NCI-H2227 treated with DMSO at 0.1 percent for 48 hours (cell line): ENCODE results near the gene DTNB.
"Not testable (repeated sequence)": the region's sequence is repeated elsewhere in the genome, so short reads cannot be mapped to it uniquely, and the experiment has no call there.

ENCODE experiments used
- DNase-seq: peaks from one replicate; lab custom pipeline; 2025; lab: John Stamatoyannopoulos, UW

Gene DTNB

GRCh38 chr2:25684577-25685473 is 11.4 kb upstream of the DTNB start:
- DNase-seq, result no peak

- DNase-seq, result no peak
Observed at GRCh38 chr2:25682082-25682481, 8.7 kb upstream of the DTNB start.

GRCh38 chr2:25677877-25678276 is 4.5 kb upstream of the DTNB start:
- no peak for DNase-seq

DNA sequence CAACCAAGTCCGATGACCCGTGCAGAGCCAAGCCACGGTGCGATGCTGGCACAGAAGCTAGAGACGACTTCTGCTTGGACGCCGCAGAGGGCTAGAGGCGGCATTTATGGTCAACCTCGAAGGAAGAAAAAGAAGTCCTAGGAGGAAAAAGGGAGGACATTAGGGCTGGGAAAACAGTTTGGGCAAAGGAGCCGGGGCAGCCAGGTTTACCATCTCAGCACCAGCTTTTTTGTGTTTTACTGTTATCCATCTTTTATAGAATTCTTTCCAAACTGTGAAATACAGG is 643 bp upstream of the DTNB start:
- DNase-seq, result no peak

DNA sequence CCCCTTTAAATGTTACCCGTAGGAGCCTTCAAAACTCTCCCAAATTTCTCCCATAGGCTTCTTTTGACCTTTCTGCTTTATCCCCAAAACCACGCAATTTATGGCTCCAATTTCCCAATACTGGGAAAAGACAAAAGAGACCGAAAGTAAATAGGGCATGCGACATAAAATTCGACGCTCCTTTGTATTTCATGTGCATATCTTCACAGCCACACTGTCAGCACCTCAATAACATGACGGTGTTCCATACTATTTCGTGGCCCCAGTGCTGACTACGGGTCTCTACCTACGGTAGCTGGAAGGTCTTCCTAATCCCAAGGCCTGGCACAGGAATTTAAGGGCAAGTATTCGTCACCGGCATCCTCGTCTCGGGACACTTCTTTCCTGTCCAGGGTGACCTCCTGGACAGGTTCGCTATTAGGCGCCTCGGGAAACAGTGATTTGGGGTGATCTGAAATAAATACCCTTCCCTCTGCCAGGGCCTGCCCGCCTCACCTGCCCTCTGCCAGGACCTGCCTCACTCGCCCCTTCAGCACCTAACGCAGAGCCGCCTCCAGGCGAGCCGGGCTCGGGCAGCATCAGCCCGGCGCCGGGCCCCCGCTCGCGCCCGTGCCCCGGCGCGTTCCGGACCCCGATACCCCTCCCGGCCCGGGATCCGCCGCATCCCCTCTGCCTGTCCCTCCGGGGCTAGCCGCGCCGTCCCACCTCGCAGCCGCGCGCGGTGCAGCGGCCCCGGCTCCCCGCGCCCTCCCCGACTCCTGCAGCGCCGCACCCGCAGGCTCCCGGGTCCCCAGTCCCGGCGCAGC is 680 bp downstream of the DTNB start:
- peak; percentile 42 for DNase-seq

- DNase-seq, result no peak
Observed at GRCh38 chr2:25671622-25672021, 1.8 kb downstream of the DTNB start.

DNA sequence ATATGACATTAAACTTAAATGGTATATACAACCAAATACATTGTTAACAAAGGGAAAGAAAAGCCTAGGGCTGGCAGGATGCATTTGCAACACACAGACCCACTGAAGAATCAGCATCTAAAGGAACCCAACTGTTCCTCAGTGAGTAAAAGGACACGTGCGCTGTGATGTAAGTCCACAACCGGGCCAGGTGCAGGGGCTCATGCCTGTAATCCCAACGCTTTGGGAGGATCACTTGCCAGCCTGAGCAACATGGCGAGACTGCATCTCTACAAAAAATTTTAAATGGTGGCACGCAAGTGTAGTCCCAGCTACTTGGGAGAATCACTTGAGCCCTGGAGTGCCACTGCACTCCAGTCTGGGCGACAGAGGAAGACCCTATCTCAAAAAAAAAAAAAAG is 3.9 kb downstream of the DTNB start:
- no peak for DNase-seq

DNA sequence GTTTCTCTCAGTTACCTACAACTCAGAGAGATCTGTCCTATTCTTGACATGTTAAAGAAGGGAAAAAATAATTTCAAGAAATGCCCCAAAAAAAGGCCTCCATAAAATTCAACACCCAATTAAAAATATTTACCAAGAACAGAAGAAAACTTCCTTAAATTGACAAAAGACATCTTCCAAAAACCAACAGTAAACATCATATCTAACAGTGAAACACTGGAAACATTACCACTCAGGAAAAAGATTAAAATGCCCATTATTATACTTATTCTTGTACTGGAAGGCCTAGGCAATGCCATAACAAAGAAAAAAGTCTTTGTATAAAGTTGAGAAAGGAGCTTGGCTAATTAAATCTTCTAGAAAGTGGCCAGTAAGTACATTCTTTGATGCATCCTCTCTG is 7.2 kb downstream of the DTNB start:
- no peak for DNase-seq

DNA sequence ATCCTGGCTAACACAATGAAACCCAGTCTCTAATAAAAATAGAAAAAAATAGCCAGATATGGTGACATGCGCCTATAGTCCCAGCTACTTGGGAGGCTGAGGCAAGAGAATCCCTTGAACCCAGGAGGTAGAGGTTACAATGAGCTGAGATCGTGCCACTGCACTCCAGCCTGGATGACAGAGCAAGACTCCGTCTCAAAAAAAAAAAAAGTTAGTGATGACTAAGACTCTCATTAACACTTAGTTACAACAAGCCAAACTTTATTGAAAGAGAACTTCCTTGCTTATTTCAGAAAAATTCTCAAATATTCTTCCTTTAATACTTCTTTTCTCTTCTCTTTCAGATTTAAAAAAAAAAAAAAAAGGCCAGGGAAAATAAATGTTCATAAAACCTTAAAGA is 7.9 kb downstream of the DTNB start:
- DNase-seq, result not testable (repeated sequence)

DNA sequence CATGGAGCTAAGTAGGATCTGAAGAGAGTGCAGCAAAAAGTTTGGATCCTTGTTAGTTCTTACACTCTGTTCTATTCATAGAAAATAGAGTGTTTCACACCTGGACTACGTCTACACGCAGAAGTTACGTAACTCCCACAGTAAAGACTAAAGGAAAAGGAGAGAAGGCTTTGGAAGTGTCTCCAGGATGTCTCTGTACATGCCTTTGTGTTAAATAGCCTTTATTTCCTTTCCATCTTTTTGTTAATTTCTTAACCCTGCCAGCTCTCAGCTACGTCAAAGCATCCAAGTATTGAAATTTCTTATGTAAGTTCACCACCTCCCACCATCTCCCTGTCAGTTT is 8.4 kb downstream of the DTNB start:
- DNase-seq, result no peak

GRCh38 chr2:25664183-25664964 is 9.0 kb downstream of the DTNB start:
- peak; percentile 54 for DNase-seq

DNA sequence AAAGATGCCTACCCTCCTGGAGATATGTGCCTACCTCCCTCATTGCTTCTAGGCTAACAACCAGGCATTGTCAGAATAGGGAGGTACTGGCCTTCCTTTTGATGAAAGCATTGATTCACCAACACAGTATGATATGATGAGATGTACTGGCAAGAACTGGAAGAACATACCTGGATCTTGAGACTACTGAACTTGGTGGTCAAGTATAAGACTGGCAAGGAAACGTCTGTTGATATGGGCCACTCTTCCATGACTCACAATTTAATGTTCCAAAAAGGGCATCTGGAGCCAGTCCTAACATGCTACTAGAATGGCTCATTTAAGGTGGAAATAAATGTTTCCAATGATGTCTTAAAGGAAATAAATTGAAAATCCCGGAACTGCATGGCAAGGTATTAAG is 18.1 kb downstream of the DTNB start:
- no peak for DNase-seq

DNA sequence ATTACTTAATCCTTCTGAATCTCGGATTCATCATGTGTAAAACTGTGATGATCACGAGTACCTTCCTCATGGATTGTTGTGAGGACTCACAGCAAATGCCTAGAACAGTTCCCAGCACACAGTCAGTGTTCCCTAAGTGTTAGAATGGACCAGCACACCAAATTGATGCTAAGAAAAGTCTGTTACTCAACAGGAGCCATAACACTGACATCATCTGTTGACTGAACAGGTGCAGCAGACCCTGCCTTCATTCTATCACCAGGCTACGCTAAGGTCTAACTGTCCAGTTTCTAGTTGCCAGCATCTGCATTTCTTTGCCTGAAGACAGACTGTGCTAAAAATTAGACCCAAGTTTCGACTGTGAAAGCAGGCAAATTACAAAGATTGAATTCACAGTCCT is 18.6 kb downstream of the DTNB start:
- no peak for DNase-seq

DNA sequence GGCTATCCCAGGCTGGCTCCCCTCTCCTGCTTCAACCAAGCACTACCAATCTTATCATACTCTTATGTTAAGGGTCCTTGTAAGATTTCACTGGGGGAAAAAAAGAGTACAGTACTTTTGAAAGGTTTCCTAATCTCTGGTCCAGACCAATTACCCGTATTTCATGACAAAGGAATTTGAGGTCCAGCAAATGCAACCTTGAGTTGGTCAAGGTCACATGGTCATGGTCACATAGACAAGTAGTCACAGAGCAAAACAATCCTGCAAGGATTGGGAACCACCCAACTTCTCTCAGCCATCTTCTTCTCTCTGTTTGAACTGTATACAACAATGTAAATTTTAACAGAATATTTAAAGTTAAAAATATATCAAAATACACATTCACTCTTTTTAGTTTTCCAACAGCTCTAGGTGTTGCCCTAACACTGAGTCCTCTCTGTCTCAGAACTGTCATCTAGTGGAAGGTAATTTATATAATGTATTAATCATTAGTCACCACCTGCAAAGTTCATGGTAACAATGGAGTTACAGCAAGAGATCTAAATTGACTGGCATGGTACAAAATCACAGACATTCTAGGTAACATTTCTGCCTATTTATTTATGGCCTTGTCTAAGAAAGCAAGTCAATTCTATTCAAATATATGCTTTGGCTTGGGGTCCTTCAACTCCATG is 21.5 kb downstream of the DTNB start:
- no peak for DNase-seq

DNA sequence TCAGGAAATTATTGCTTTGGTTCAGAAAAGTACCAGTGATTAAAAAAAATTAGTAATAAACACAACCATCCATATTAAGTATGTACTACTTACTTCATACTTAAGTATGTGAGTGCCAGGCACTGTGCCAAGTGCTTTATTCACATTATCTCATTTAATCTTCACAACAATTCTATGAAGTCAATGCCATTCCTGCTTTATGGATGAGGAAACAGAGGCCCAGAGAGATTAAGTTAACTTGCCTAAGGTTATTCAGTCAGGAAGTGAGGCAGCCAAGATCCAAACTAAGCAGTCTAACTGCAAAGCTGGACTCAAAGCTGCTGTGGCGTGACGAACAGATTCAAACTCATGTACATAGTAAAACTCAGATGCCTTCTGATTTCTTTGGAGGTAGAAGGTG is 22.3 kb downstream of the DTNB start:
- no peak for DNase-seq

DNA sequence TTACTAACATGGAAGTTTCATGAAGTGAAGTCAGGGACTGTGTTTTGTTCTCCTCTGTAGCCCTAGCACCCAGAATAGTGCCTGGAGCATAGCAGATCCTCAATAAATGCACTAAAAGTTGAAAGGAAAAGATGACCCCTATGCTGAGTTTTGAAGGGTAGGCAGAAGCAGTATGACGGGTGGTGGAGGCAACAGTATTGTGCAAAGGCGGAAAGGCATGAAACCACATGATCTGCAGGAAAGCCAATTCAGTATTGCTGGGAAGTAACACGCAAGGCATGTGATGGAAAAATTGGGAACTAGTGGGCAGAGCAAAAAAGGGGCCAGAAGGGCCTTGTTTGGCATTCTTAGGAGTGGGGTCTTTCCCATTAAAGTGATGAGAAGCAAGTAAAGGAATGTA is 23.1 kb downstream of the DTNB start:
- DNase-seq, result no peak

DNA sequence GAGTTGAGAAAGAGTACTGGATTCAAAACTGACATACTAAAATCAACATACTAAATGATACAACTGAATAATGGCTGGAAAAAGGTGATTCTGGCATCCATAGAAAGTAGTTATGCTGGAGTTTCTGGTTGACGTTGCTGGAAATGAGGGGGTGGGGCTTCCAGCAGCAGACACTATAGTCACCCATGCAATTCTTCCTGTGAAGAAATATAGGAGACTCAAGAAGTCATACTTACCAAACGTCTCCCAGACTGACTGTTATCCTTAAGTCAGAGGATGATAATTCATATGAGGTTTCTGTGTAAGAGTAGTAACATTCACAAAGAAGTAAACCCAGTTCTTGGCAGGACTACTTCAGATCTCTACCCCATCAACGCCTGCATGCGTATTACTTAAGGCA is 23.6 kb downstream of the DTNB start:
- DNase-seq, result no peak

- no peak for DNase-seq
Observed at GRCh38 chr2:25642298-25642697, 31.1 kb downstream of the DTNB start.

GRCh38 chr2:25639696-25640095 is 33.7 kb downstream of the DTNB start:
- no peak for DNase-seq

- DNase-seq, result no peak
Observed at GRCh38 chr2:25639131-25639530, 34.2 kb downstream of the DTNB start.

DNA sequence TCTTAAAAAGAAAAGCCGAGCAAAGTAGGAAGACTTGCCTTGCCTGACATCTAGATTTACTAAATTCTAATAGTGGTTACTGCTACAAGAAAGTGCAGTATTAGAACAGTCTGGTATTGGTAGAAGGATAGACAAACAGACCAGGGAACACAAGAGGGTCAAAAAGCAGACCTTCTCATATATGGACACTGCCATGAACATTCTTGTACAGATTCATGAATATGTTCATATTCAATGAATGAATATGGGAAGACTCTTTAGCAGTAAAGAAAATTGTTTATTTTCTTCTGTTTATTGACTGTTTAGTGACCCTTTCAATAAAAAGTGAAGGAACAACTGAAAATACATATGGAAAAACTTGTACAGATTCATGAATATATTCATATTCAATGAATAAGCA is 37.6 kb downstream of the DTNB start:
- no peak for DNase-seq

- not testable (repeated sequence) for DNase-seq
Observed at GRCh38 chr2:25633801-25634200, 39.6 kb downstream of the DTNB start.
